Thymus (tissue), 11 donors: Measurements from ENCODE around the gene CRIM1. TPM values are rescaled to one million over a fixed set of nuclear protein-coding genes. Genes with fewer than 3 reads are reported as not detected.

Experiments used
- DNase-seq, 9 donors: peaks; one replicate each; pipeline ENCODE4 v3.0.0-alpha.2; 2013; ENCODE audit warnings: low spot score in 9 of 9, low read depth in 6 of 9, missing footprints in 1 of 9
- H3K27ac ChIP-seq, 2 donors: one replicate each; pipeline ENCODE4 v1.5.1; 2013; ENCODE audit warnings: control low read depth in 1 of 2, low read depth in 1 of 2, low read length in 1 of 2, mild to moderate bottlenecking in 1 of 2, moderate library complexity in 1 of 2
- H3K27me3 ChIP-seq, 2 donors: one replicate each; pipeline ENCODE4 v1.5.1; 2013; ENCODE audit warnings: low read length in 1 of 2; ENCODE audit not compliant: control insufficient read depth in 2 of 2, insufficient read depth in 1 of 2
- H3K36me3 ChIP-seq, 2 donors: one replicate each; pipeline ENCODE4 v1.5.1; 2013; ENCODE audit warnings: low read length in 1 of 2, mild to moderate bottlenecking in 1 of 2, moderate library complexity in 1 of 2; ENCODE audit not compliant: control insufficient read depth in 2 of 2, insufficient read depth in 2 of 2
- H3K4me1 ChIP-seq, 2 donors: one replicate each; pipeline ENCODE4 v1.5.1; 2013; ENCODE audit warnings: low read length in 2 of 2; ENCODE audit not compliant: control insufficient read depth in 2 of 2, insufficient read depth in 2 of 2
- H3K4me3 ChIP-seq, 2 donors: one replicate each; pipeline ENCODE4 v1.5.1; 2013; ENCODE audit warnings: low read length in 2 of 2, control low read depth in 1 of 2, mild to moderate bottlenecking in 1 of 2
- H3K9me3 ChIP-seq, 2 donors: one replicate each; pipeline ENCODE4 v1.5.1; 2013; ENCODE audit warnings: low read length in 1 of 2, mild to moderate bottlenecking in 1 of 2; ENCODE audit not compliant: control insufficient read depth in 2 of 2, insufficient read depth in 1 of 2
- WGBS: extraction: QIAGEN DNeasy Blood & Tissue Kit; methylation state at CpG from one replicate; pipeline ENCODE4 v1.1.7; 2013; 5-methylcytosine and 5-hydroxymethylcytosine counted together
- polyA plus RNA-seq: library from polyadenylated mRNA; stranded (reverse); fragments of 200-250 nt; gene quantifications from one replicate; pipeline ENCODE4 v1.2.3, GENCODE V29; 2013
- total RNA-seq: library from RNA; stranded (reverse); fragments of 120-200 nt; gene quantifications from one replicate; pipeline ENCODE4 v1.2.4, GENCODE V29; 2013
- donor health status: healthy.

Gene CRIM1
- total and polyA plus RNA-seq, 2 donors: 9.1 to 24.3 TPM

DNA sequence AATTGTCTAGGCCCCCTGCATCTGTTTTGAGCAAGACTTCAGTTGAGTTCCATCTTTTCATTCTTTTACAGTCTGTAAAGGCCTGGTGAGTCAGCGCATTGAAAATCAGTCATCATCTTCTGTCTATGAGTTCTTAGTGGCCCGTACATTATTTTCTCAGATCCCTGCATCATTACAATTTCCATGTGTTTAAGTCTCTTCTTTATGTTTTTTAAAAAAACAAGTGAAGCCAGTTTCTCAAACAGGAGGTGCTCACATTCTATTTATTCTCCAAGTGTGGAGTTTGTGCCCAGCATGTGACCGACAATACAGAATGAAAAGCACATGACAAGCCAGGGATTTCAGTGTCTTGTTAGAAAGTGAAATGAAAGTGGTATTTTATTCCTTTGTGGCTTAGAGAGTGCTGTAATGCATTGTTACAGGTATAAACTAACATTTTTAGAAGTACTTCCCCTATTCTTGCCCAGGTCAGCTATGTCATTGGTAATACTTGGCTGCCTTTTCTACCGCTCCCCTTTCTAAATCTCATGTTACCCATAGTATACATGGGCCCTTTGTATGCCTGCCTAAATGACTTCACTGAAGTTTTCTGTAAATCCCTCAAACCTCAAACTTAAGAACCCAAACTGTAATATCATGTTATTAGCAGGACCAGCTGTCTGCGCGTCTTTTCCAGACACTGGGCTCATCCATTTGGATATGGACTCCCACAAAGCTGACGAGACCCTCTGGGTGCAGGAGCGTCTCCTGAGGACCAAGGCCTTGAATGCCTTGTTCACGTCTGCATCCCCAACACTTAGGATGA, 174.8 kb downstream of the CRIM1 start:
- Histone ChIP-seq H3K4me3 (no peak overlapping the region), H3K9me3 (no peaks in the 10 kb centered on the region), H3K27ac (peak overlapping the region in 1 of 2 donors; percentile 22), H3K36me3 (peaks cover 0 to 2% of the 10 kb centered on the region in 2 donors), H3K27me3 (no peaks in the 10 kb centered on the region), H3K4me1 (no peaks in the 10 kb centered on the region)
- WGBS: 95% methylated on average over 9 of the region's 9 CpGs
- no peak for DNase-seq

DNA sequence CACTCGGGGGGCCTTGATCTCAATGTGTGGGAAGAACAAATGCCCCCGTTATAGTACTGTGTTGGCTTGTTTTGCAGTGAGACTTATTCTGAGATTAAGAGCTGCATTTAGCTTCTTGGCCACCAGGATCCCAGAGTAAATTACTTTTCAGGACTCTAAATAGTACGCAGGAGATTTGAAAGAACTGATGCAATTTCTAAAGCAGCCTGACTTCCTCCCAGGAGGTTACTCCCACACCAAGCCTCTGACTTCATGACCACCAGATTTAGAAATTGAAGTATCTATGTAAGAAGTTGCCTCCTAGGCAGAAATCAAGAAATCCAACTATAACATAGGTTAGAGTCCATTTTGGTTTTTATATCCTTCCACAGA, 175.4 kb downstream of the CRIM1 start:
- WGBS: 97% methylated on average over 3 of the region's 3 CpGs
- Histone ChIP-seq H3K36me3 (peaks cover 0 to 4% of the 10 kb centered on the region in 2 donors), H3K27me3 (no peaks in the 10 kb centered on the region), H3K27ac (peak overlapping the region in 1 of 2 donors; percentile 22), H3K9me3 (no peaks in the 10 kb centered on the region), H3K4me3 (no peak overlapping the region), H3K4me1 (no peaks in the 10 kb centered on the region)
- DNase-seq: no peak

DNA sequence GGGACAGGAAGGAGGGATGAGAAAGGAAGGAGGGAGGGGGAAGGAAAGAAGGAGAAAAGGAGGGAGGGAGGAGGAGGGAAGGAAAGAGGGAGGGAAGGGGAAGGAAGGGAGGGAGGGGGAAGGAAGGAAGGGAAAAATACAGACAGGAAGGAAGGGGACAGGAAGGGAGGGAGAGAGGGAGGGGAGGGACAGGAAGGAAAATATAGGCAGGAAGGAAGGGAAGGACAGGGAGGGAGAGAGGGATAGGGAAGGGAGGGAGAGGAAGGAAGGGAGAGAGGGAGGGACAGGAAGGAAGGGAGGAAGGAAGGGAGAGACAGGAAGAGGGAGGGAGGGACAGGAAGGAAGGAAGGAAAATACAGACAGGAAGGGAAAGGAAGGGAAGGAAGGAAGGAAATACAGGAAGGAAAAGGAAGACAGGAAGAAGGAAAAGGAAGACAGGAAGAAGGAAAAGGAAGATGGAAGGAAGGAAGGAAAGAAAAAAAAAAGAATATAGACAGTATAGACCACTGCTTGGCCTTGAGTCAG, 178.8 kb downstream of the CRIM1 start:
- Histone ChIP-seq H3K9me3 (no peaks in the 10 kb centered on the region), H3K36me3 (peaks cover 0 to 4% of the 10 kb centered on the region in 2 donors), H3K27ac (no peak overlapping the region), H3K4me3 (no peak overlapping the region), H3K27me3 (no peaks in the 10 kb centered on the region), H3K4me1 (no peaks in the 10 kb centered on the region)
- no peak for DNase-seq

DNA sequence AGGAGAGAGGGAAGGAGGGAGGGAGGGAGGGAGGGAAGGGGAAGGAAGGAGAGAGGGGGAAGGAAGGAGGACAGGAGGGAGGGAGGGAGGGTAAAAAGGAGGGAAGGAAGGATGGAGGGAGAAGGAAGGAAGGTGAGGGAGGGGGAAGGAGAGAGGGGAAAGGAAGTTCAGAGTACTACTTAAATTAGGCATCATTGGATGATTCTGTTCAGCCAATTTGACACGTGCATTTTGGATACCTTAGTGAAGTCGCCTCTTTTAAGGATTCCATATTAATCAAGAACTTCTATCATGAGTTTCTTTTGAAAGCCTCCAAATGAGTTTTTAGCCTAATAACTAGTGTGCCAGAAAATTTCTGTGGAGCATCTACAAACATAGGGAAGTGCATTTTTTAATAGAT, 179.5 kb downstream of the CRIM1 start:
- no peak overlapping the region for H3K27ac ChIP-seq
- WGBS: 100% methylated on average over 2 of the region's 2 CpGs
- peaks cover 0 to 4% of the 10 kb centered on the region in 2 donors for H3K36me3 ChIP-seq
- H3K4me3 ChIP-seq: no peak overlapping the region
- DNase-seq: no peak
- no peaks in the 10 kb centered on the region for H3K4me1 ChIP-seq
- no peaks in the 10 kb centered on the region for H3K9me3 ChIP-seq
- no peaks in the 10 kb centered on the region for H3K27me3 ChIP-seq

DNA sequence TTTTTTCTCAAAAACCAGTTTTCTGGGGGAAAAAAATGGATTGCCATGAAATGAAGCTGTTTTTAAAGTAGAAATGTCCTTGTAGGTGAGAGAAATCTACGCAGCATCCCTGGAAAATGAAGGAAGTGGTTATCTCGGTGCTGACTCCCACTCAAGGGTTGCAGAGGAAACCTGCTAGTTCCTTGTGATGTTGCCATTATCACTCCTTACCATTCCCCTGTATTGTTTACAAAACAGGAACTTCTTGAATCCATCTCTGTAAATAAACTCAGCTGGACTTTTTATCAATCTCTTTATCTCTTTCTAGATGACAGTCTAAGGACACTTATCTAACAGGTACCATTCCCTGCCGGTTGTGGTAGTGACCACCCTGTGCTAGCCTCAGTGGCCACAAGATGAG, 181.2 kb downstream of the CRIM1 start:
- no peak for DNase-seq
- Histone ChIP-seq H3K36me3 (peaks cover 0 to 4% of the 10 kb centered on the region in 2 donors), H3K27me3 (no peaks in the 10 kb centered on the region), H3K4me1 (no peaks in the 10 kb centered on the region), H3K27ac (no peak overlapping the region), H3K4me3 (no peak overlapping the region), H3K9me3 (no peaks in the 10 kb centered on the region)
- WGBS: 93% methylated on average over 3 of the region's 3 CpGs

DNA sequence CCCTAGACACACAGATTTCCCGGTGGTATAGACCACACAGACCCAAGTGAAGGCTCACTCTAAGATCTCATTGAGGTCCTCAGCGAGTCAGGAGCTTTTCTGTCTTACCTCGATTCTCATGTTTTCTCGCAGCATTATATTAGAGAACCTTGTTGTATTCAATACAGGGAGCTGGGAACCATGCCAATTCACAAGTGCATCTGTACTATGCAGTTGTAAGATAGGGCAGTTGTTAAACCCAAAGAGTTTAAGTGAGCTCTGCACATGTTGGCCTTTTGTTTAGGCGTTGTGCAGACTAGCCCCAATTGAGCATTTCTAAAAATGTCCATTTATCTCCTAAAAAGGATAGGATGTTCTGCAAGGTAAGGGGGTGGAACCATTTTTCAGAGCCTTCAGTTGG, 182.8 kb downstream of the CRIM1 start:
- Histone ChIP-seq H3K36me3 (peaks cover 0 to 2% of the 10 kb centered on the region in 2 donors), H3K4me1 (no peaks in the 10 kb centered on the region), H3K27me3 (no peaks in the 10 kb centered on the region), H3K9me3 (no peaks in the 10 kb centered on the region), H3K27ac (no peak overlapping the region), H3K4me3 (no peak overlapping the region)
- 87% methylated on average over 5 of the region's 5 CpGs for WGBS
- DNase-seq: no peak

DNA sequence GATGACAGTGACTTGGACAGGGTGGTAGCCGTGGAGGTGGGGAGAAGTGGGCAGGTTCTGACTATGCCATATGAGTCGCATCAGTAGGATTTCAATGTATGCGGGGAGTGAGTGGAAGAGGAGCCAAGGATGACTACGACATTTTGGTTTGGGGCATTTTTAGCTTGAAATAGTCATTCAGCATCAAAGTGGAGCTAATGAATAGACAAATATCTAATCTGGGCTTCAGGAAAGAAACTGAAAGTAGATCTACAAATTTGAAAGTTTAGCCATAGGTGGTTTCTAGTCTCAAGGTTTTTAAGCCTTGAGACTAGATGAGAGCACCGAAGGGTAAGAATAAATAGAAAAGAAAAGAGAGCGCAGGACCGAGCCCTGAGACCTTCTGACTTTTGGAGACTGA, 184.1 kb downstream of the CRIM1 start:
- Histone ChIP-seq H3K27me3 (no peaks in the 10 kb centered on the region), H3K9me3 (no peaks in the 10 kb centered on the region), H3K4me1 (no peaks in the 10 kb centered on the region), H3K4me3 (no peak overlapping the region), H3K36me3 (peaks cover 0 to 2% of the 10 kb centered on the region in 2 donors), H3K27ac (no peak overlapping the region)
- no peak for DNase-seq
- WGBS: 98% methylated on average over 7 of the region's 7 CpGs

DNA sequence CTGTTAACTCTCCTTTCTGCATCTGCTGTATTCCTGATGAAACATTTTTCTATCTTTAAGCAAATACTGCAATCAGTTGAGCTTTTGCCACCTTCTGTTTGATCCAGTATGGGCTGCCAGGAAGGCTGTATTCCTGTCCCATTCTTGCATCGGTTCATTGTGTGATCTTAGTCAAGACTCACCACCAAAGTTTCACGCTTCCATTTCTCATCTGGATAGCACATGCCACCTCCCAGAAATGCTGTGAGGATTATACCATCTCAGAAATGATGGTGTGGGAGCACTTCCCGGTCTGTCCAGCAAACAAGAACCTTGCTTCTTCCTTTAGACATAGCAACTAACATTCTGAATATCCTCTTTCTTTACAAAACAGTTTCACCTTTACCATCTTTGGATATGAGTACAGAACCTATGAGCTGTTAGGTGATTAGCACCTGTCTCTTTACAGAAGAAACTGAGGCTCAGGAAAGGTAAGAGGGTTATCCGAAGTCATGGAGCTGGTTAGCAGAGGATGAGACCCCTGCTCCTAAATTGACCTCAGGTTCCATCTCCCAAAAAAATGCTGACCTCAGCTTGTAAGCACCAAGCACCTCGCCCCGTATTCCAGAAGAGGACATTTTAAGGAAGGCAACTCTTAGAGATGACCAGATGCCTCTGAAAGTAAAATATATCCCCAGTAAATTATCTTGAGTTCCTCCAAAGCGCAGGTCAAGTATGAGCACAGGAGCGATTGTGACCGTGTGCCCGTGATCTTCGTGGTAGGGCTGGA, 185.6 kb downstream of the CRIM1 start:
- H3K36me3 ChIP-seq: peaks cover 0 to 2% of the 10 kb centered on the region in 2 donors
- no peak for DNase-seq

DNA sequence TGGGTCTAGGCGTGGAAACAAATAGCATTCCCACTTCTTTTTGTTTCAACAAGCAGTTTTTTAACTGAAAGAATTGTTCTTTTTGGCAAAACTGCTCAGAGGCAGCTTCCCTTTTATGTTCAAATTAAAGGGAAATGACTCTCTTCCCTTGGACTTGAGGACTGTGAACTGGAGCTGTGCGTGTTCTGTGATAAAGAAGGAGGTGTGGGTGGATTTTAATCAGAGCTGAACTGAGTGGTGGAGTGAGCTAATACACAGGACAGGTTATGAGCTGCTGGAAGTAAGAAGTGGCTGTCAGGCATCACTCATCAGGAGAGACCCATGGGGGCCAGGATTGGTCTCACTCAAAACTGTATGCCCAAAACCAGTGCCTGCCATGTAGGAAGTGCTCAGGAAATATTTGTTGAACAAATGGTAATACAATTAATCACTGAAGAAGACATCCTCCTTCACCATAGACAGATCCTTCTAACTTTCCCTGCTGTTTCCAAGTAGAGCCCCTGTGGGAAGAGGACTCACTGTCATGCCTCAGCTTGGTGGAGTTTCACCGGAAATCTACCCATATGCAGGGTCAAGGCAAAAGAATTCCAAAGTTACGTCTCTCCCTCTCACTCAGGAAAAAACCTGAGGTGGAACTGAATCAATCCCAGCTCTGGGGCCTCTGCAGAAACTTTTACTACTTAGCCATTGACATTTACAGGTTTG, 186.5 kb downstream of the CRIM1 start:
- Histone ChIP-seq H3K27ac (no peak overlapping the region), H3K27me3 (no peaks in the 10 kb centered on the region), H3K4me3 (no peak overlapping the region), H3K9me3 (no peaks in the 10 kb centered on the region), H3K36me3 (peaks cover 0 to 2% of the 10 kb centered on the region in 2 donors), H3K4me1 (no peaks in the 10 kb centered on the region)
- DNase-seq: no peak
- 95% methylated on average over 4 of the region's 4 CpGs for WGBS

More for the DNA sequence above, 185.6 kb downstream of the CRIM1 start:
- H3K4me1 ChIP-seq: no peaks in the 10 kb centered on the region
- H3K4me3 ChIP-seq: no peak overlapping the region
- no peaks in the 10 kb centered on the region for H3K27me3 ChIP-seq
- 89% methylated on average over 11 of the region's 11 CpGs for WGBS
- no peak overlapping the region for H3K27ac ChIP-seq
- H3K9me3 ChIP-seq: no peaks in the 10 kb centered on the region
